B cell (primary cell): ENCODE data around the gene GPR33. TPM values are rescaled to one million over a fixed set of nuclear protein-coding genes. Genes with fewer than 3 reads are reported as not detected.
"Not testable (repeated sequence)": the region's sequence is repeated elsewhere in the genome, so short reads cannot be mapped to it uniquely, and the experiment has no call there.

Experiments
- ATAC-seq: fragments of 200-7000 bp; cut with Tn5 transposase; one replicate; pipeline ENCODE4 v1.10.0; 2021; ENCODE audit warnings: low read depth, mild to moderate bottlenecking, moderate number of reproducible peaks, moderate library complexity
- CTCF ChIA-PET: fragments of 350-600 bp; sonication (Branson Sonifier 250); formaldehyde crosslinking; loops from one replicate; lab custom pipeline; 2021; ENCODE audit warnings: antibody characterized with exemption, inconsistent platforms; lab: Charles Lee
- POLR2A ChIA-PET: fragments of 350-600 bp; sonication (Branson Sonifier 250); formaldehyde crosslinking; loops from one replicate; lab custom pipeline; 2021; ENCODE audit warnings: antibody characterized with exemption; lab: Charles Lee
- DNase-seq: peaks from one replicate; pipeline ENCODE4 v3.0.0; 2013
- H2AFZ ChIP-seq: 2 replicates; pipeline ENCODE4 v1.6.1; 2012; ENCODE audit warnings: mild to moderate bottlenecking, low read depth, low read length; ENCODE audit not compliant: insufficient read depth, poor library complexity, severe bottlenecking
- H3K27ac ChIP-seq, 2 donors: 1 replicate in 1 of 2; 2 replicates in 1 of 2; pipeline ENCODE4 v1.5.1; 2012 to 2013; ENCODE audit warnings: low read length in 2 of 2, mild to moderate bottlenecking in 2 of 2, moderate library complexity in 1 of 2
- H3K27me3 ChIP-seq, 4 experiments: fragments of 200-600 bp in 1 of 4; sonication (generic) in 1 of 4; replicated peaks in 1 of 4; 1 replicate in 2 of 4; 2 replicates in 2 of 4; pipeline versions ENCODE4 v1.6.1 to v1.7.0; 2013 to 2016; ENCODE audit warnings: low read length in 3 of 4, mild to moderate bottlenecking in 2 of 4, mixed read lengths in 1 of 4, moderate library complexity in 1 of 4; ENCODE audit not compliant: insufficient read depth in 4 of 4, control insufficient read depth in 3 of 4; ENCODE audit errors: control extremely low read depth in 1 of 4
- H3K36me3 ChIP-seq, 2 experiments: replicated peaks in 1 of 2; 1 replicate in 1 of 2; 2 replicates in 1 of 2; pipeline versions ENCODE4 v1.6.1 to v1.7.1; 2013; ENCODE audit warnings: low read length in 1 of 2; ENCODE audit not compliant: insufficient read depth in 2 of 2, control insufficient read depth in 1 of 2; ENCODE audit errors: control extremely low read depth in 1 of 2, extremely low read depth in 1 of 2
- H3K4me1 ChIP-seq, 2 donors: fragments of 200-600 bp in 1 of 2; sonication (generic) in 1 of 2; 1 replicate in 1 of 2; 2 replicates in 1 of 2; pipeline versions ENCODE4 v1.5.1 to v1.6.1; 2013 to 2017; ENCODE audit warnings: low read length in 2 of 2; ENCODE audit not compliant: control insufficient read depth in 2 of 2, insufficient read depth in 2 of 2
- H3K4me2 ChIP-seq: replicated peaks from 2 replicates; pipeline ENCODE3; 2012; ENCODE audit warnings: mild to moderate bottlenecking, low read depth, low read length; ENCODE audit not compliant: poor library complexity, severe bottlenecking
- H3K4me3 ChIP-seq, 5 experiments: fragments of 200-600 bp in 1 of 5; sonication (generic) in 1 of 5; 1 replicate in 3 of 5; 2 replicates in 2 of 5; pipeline versions ENCODE4 v1.5.1 to v1.7.0; 2011 to 2016; ENCODE audit warnings: low read length in 4 of 5, mild to moderate bottlenecking in 4 of 5, low read depth in 2 of 5, control low read depth in 1 of 5, moderate library complexity in 1 of 5; ENCODE audit not compliant: insufficient read depth in 1 of 5; ENCODE audit errors: control extremely low read depth in 1 of 5, extremely low read depth in 1 of 5
- H3K79me2 ChIP-seq: fragments of 200-600 bp; sonication (generic); one replicate; pipeline ENCODE4 v1.6.0; 2016; ENCODE audit warnings: low read length; ENCODE audit not compliant: control insufficient read depth, insufficient read depth
- H3K9ac ChIP-seq: fragments of 200-600 bp; sonication (generic); 2 replicates; pipeline ENCODE4 v1.6.1; 2017; ENCODE audit warnings: mild to moderate bottlenecking, low read length, moderate library complexity
- H3K9me3 ChIP-seq, 3 donors: one replicate each; pipeline versions ENCODE4 v1.6.1 to v1.7.1; 2013; ENCODE audit warnings: low read length in 2 of 3; ENCODE audit not compliant: control insufficient read depth in 2 of 3, insufficient read depth in 1 of 3; ENCODE audit errors: control extremely low read depth in 1 of 3
- H4K20me1 ChIP-seq: 2 replicates; pipeline ENCODE4 v1.6.0; 2012; ENCODE audit warnings: mild to moderate bottlenecking, low read length; ENCODE audit not compliant: insufficient read depth, control insufficient read depth, poor library complexity, severe bottlenecking
- H3K27ac Mint-ChIP-seq: one replicate; pipeline ENCODE4 v1.8.0; 2021; ENCODE audit warnings: mixed read lengths
- H3K27me3 Mint-ChIP-seq: one replicate; pipeline ENCODE4 v1.8.0; 2021; ENCODE audit warnings: mixed read lengths
- H3K4me1 Mint-ChIP-seq: one replicate; pipeline ENCODE4 v1.8.0; 2021; ENCODE audit warnings: mixed read lengths
- H3K4me3 Mint-ChIP-seq: one replicate; pipeline ENCODE4 v1.8.0; 2021; ENCODE audit warnings: mixed read lengths
- H3K9me3 Mint-ChIP-seq: one replicate; pipeline ENCODE4 v1.8.0; 2022; ENCODE audit warnings: mixed read lengths; ENCODE audit not compliant: insufficient read depth
- CTCF ChIP-seq: fragments of 200-600 bp; IDR thresholded peaks from one replicate; pipeline ENCODE4 v1.8.0; 2022; ENCODE audit warnings: antibody characterized with exemption, mild to moderate bottlenecking
- EZH2 ChIP-seq: IDR thresholded peaks from 2 replicates; pipeline ENCODE4 v1.6.1; 2012; ENCODE audit warnings: borderline replicate concordance, low read depth, mild to moderate bottlenecking, moderate library complexity, low read length; ENCODE audit not compliant: insufficient read depth, poor library complexity, severe bottlenecking
- WGBS: methylation state at CpG from one replicate; pipeline ENCODE4 v1.1.5; 2013; ENCODE audit warnings: missing lambda C conversion rate; ENCODE audit not compliant: insufficient coverage; 5-methylcytosine and 5-hydroxymethylcytosine counted together
- intact Hi-C: fragments of 100-400 bp; cut with micrococcal nuclease; formaldehyde crosslinking; loops from one replicate; pipeline ENCODE4 v1.10.0; 2022
- polyA plus RNA-seq: library from polyadenylated mRNA; depleted of rRNA; stranded (reverse); fragments of >200 nt; gene quantifications from 2 replicates; pipeline ENCODE4 v1.2.3, GENCODE V29; 2012
- total RNA-seq, 2 donors: library from RNA; stranded (reverse); fragments of 120-200 nt in 1 of 2; gene quantifications; 1 replicate in 1 of 2; 2 replicates in 1 of 2; pipeline versions ENCODE4 v1.2.3 to v1.2.4, GENCODE V29; 2013 to 2022

The GPR33 gene
- total and polyA plus RNA-seq, 2 donors (not counting 1 experiment from before 2014, with no cell fraction given): not detected

- no peak overlapping the region for H3K27ac Mint-ChIP-seq
- WGBS: no CpG with 5 or more reads among the region's 2 CpGs
- Histone ChIP-seq H3K9ac (no peak overlapping the region), H3K79me2 (no peaks in the 10 kb centered on the region), H3K27me3 (no peaks in the 10 kb centered on the region), H3K4me2 (no peak overlapping the region), H3K36me3 (peaks cover 0 to 1% of the 10 kb centered on the region in 2 experiments), H3K4me3 (no peak overlapping the region), H3K27ac (no peak overlapping the region), H2AFZ (no peak overlapping the region), H3K4me1 (peaks cover 0 to 8% of the 10 kb centered on the region in 2 donors), H4K20me1 (no peaks in the 10 kb centered on the region), H3K9me3 (no peaks in the 10 kb centered on the region)
- H3K27me3 Mint-ChIP-seq: no peaks in the 10 kb centered on the region
- no peaks in the 10 kb centered on the region for H3K9me3 Mint-ChIP-seq
- no peak overlapping the region for H3K4me3 Mint-ChIP-seq
- intact Hi-C loops: no loop called here
- DNase-seq (no peak), ATAC-seq (no peak)
- H3K4me1 Mint-ChIP-seq: peaks cover 9% of the 10 kb centered on the region
- CTCF ChIA-PET: no interaction called here
- POLR2A ChIA-PET: no interaction called here
- no peak for TF ChIP-seq CTCF
- TF ChIP-seq EZH2: no peak
Observed at GRCh38 chr14:31439561-31439960, 48.3 kb downstream of the GPR33 start.

- POLR2A ChIA-PET, H3K27me3 Mint-ChIP-seq, ATAC-seq, H3K27me3 ChIP-seq, H4K20me1 ChIP-seq, H3K4me1 ChIP-seq, H3K9me3 ChIP-seq, H3K4me2 ChIP-seq, H3K27ac ChIP-seq, H3K4me3 Mint-ChIP-seq, CTCF ChIA-PET, H3K79me2 ChIP-seq, H3K4me1 Mint-ChIP-seq, intact Hi-C loops, H3K27ac Mint-ChIP-seq, H3K4me3 ChIP-seq, H2AFZ ChIP-seq, H3K36me3 ChIP-seq, DNase-seq, H3K9ac ChIP-seq, H3K9me3 Mint-ChIP-seq: not testable (repeated sequence)
- WGBS: 100% methylated on average over 8 of the region's 45 CpGs
Observed at GRCh38 chr14:31437045-31437691, 50.7 kb downstream of the GPR33 start.
